Measurements from ENCODE around the gene GDPD5.
"Not testable (repeated sequence)": the region's sequence is repeated elsewhere in the genome, so short reads cannot be mapped to it uniquely, and the experiment has no call there.

GDPD5 gene

DNA sequence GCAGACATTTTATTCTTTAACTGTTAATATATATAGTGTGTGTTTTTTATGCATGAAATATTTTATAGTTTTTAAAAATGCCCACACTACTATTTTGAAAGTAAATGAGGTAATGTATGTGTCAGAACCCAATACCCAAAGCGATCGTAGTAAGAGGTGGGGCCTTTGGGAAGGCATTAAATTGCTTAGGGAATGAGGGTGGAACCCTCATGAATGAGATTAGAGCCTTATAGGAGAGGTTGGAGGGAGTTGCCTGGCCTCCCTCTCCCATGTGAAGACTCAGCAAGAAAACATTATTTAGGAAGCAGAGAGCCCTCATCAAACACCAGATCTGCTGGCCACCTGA, 103.9 kb downstream of the GDPD5 start:
- H3K4me1 ChIP-seq, result peaks cover 0 to 25% (median 15%) of the 10 kb centered on the region in 4 donors
- intact Hi-C loops (cut with DNase I; ENCODE audit: low total_unique reads), result no loop called here
- no peaks in the 10 kb centered on the region for H3K9me3 ChIP-seq
- TF ChIP-seq, protein P1, sequence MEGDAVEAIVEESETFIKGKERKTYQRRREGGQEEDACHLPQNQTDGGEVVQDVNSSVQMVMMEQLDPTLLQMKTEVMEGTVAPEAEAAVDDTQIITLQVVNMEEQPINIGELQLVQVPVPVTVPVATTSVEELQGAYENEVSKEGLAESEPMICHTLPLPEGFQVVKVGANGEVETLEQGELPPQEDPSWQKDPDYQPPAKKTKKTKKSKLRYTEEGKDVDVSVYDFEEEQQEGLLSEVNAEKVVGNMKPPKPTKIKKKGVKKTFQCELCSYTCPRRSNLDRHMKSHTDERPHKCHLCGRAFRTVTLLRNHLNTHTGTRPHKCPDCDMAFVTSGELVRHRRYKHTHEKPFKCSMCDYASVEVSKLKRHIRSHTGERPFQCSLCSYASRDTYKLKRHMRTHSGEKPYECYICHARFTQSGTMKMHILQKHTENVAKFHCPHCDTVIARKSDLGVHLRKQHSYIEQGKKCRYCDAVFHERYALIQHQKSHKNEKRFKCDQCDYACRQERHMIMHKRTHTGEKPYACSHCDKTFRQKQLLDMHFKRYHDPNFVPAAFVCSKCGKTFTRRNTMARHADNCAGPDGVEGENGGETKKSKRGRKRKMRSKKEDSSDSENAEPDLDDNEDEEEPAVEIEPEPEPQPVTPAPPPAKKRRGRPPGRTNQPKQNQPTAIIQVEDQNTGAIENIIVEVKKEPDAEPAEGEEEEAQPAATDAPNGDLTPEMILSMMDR (IDR thresholded peaks at IDR 0.05), result no peak
- no peak for DNase-seq
- no peak overlapping the region for H3K27ac ChIP-seq
- no peak overlapping the region for H3K4me3 ChIP-seq
- peaks cover 0 to 32% (median 14%) of the 10 kb centered on the region in 3 donors for H3K36me3 ChIP-seq
- no peaks in the 10 kb centered on the region for H3K27me3 ChIP-seq

DNA sequence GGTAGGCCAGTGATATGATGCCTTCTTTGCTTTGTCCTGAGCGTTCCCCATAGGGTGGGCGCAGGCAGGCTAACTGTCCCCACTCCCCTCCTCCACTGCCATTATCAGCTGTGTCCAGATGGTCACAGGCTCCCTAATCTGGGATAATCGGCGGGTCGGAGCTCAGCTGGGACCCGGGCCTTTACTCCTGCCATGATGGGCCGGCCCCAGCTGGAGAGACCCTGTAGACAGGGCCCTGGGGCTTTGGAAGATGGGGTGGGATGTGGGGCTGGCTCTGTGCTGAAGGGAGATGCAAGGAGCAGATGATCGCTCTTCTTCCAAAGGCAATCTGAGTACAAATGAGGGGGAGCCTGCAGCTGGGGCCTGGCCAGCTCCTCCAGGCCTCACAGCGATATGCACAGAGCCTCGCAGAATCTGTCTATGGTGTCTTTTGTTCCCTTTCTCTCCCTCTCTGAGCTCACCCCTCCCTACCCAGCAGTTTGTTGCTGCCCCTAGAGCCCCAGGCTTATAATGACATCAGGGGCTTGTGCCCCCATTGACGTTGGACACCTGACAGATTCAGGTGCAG, 104.6 kb downstream of the GDPD5 start:
- Histone ChIP-seq H3K4me3 (no peak overlapping the region), H3K36me3 (peaks cover 0 to 32% (median 14%) of the 10 kb centered on the region in 3 donors), H3K27me3 (no peaks in the 10 kb centered on the region), H3K9me3 (no peaks in the 10 kb centered on the region), H3K27ac (no peak overlapping the region), H3K4me1 (peaks cover 0 to 25% (median 15%) of the 10 kb centered on the region in 4 donors)
- no peak for DNase-seq
- intact Hi-C loops (cut with DNase I; ENCODE audit: low total_unique reads), result no loop called here
- TF ChIP-seq, protein P1 (IDR thresholded peaks at IDR 0.05), result no peak

DNA sequence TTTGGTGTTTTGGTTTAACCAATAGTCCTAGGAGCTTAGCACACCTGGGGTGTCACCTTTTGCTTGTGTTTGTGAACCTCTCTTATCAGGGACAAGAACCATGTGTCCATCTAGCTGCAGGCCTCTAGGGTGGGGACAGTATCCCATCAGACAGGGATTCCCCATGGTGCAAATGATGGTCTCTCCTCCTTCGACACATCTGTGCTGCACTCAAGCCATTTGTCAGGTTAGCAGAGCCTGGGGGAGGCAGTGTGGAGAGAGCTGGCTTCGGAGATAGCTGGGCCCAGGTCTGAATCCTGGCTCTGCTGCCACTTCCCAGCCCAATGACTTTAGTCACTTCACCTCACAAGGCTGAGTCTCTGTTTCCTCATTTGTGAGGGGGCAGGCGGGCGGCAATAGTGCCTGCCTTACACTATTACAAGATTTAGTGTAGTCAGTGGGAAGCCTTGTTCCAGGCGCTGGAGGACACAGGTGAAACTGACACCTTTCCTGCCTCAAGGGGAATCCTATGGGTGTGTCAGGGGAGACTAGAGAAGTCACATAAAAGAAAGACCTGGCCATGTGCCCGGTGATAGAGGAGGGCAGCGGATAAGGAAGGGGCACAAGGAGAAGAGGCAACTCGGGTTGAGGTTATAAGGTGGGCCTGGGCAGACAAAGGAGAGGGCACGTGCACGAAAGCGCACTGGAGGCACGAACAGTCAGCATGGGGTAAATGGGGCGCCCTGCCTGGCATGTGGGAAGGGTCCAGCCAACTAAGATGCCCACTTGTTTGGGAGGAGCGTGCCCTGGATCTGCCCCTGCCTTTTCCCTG, 105.3 kb downstream of the GDPD5 start:
- Histone ChIP-seq H3K27ac (peak overlapping the region; percentile 56 to 82), H3K36me3 (peaks cover 0 to 35% (median 16%) of the 10 kb centered on the region in 3 donors), H3K9me3 (no peaks in the 10 kb centered on the region), H3K27me3 (no peaks in the 10 kb centered on the region), H3K4me3 (no peak overlapping the region), H3K4me1 (peaks cover 0 to 25% (median 15%) of the 10 kb centered on the region in 4 donors)
- intact Hi-C loops (cut with DNase I; ENCODE audit: low total_unique reads), result no loop called here
- DNase-seq, result no peak
- TF ChIP-seq, protein P1 (IDR thresholded peaks at IDR 0.05), result no peak

DNA sequence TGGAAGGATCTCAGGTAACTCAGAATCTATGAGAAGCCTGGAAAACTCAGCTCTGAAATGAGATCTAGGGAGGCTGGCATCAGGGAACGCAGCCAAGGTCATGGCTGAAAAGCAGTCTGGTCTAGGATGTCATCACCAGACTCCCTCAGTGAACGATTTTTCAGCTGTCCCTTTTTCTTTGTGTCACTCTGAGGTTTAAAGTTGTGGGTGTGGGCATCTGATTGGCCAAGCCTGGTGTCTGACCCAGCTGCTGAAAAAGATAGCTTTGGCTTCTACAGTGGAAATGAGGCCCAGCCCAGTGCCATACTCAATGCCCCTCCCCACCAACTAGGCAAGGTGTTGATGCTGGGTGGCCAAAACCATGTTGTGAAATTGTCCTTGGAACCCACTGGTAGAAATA, 111.9 kb downstream of the GDPD5 start:
- intact Hi-C loops (cut with DNase I; ENCODE audit: low total_unique reads), result no loop called here
- Histone ChIP-seq H3K36me3 (peaks cover 0 to 56% (median 33%) of the 10 kb centered on the region in 3 donors), H3K27me3 (no peaks in the 10 kb centered on the region)

DNA sequence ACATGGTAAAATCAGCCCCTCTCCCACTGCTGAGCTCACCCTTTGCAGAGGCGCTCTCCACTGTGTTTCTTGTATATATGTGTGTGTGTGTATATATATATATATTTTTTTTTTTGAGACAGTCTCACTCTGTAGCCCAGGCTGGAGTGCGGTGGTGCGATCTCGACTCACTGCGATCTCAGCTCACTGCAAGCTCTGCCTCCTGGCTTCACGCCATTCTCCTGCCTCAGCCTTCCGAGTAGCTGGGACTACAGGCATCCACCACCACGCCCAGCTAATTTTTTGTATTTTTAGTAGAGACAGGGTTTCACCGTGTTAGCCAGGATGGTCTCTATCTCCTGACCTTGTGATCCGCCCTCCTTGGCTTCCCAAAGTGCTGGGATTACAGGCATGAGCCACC, 112.6 kb downstream of the GDPD5 start:
- H3K27me3 ChIP-seq; intact Hi-C loops (cut with DNase I; ENCODE audit: low total_unique reads); H3K9me3 ChIP-seq; DNase-seq; H3K4me3 ChIP-seq; H3K27ac ChIP-seq; H3K4me1 ChIP-seq: not testable (repeated sequence)
- peaks cover 3 to 56% (median 37%) of the 10 kb centered on the region in 3 donors for H3K36me3 ChIP-seq

More for the DNA sequence above, 111.9 kb downstream of the GDPD5 start:
- TF ChIP-seq, protein P1 (IDR thresholded peaks at IDR 0.05), result no peak
- H3K4me3 ChIP-seq, result no peak overlapping the region
- no peak for DNase-seq
- H3K27ac ChIP-seq, result no peak overlapping the region
- H3K9me3 ChIP-seq, result no peaks in the 10 kb centered on the region
- H3K4me1 ChIP-seq, result peaks cover 0 to 14% (median 8%) of the 10 kb centered on the region in 4 donors

DNA sequence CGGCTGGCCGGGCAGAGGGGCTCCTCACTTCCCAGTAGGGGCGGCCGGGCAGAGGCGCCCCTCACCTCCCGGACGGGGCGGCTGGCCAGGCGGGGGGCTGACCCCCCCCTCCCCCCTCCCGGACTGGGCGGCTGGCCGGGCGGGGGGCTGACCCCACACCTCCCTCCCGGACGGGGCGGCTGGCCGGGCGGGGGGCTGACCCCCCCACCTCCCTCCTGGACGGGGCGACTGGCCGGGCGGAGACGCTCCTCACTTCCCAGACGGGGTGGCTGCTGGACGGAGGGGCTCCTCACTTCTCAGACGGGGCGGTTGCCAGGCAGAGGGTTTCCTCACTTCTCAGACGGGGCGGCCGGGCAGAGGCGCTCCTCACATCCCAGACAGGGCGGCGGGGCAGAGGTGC, 115.8 kb downstream of the GDPD5 start:
- peaks cover 24 to 67% (median 56%) of the 10 kb centered on the region in 3 donors for H3K36me3 ChIP-seq
- H3K4me3 ChIP-seq, result not testable (repeated sequence)

More for the DNA sequence above, 115.8 kb downstream of the GDPD5 start:
- H3K27ac ChIP-seq; H3K27me3 ChIP-seq; intact Hi-C loops (cut with DNase I; ENCODE audit: low total_unique reads); H3K4me1 ChIP-seq; DNase-seq; H3K9me3 ChIP-seq: not testable (repeated sequence)
